Transverse colon (tissue), 4 donors: ENCODE measurements around the gene LYZL2.
"Not testable (repeated sequence)": the region's sequence is repeated elsewhere in the genome, so short reads cannot be mapped to it uniquely, and the experiment has no call there.

ENCODE experiments used
- EP300 ChIP-seq: sonication (generic); formaldehyde crosslinking; IDR thresholded peaks from one replicate; pipeline ENCODE4 v1.6.1; 2017; ENCODE audit warnings: antibody characterized with exemption, low read depth
- POLR2A ChIP-seq: fragments of 450-650 bp; IDR thresholded peaks from one replicate; pipeline ENCODE4 v1.6.1; 2016; ENCODE audit warnings: antibody characterized with exemption, mild to moderate bottlenecking, moderate library complexity
- POLR2AphosphoS5 ChIP-seq, 3 donors: sonication (generic); formaldehyde crosslinking; IDR thresholded peaks; one replicate each; pipeline ENCODE4 v1.6.1; 2016; ENCODE audit warnings: antibody characterized with exemption in 3 of 3
- TF ChIP-seq, protein P1 (sequence below), 5 experiments: fragments of 200-600 bp in 3 of 5; fragments of 450-650 bp in 2 of 5; sonication (generic) in 3 of 5; IDR thresholded peaks; 1 replicate in 2 of 5; 2 replicates in 3 of 5; pipeline ENCODE4 v1.5.1; 2016 to 2017; ENCODE audit warnings: antibody characterized with exemption in 5 of 5, inconsistent platforms in 3 of 5, mild to moderate bottlenecking in 2 of 5, moderate library complexity in 1 of 5

DNA sequence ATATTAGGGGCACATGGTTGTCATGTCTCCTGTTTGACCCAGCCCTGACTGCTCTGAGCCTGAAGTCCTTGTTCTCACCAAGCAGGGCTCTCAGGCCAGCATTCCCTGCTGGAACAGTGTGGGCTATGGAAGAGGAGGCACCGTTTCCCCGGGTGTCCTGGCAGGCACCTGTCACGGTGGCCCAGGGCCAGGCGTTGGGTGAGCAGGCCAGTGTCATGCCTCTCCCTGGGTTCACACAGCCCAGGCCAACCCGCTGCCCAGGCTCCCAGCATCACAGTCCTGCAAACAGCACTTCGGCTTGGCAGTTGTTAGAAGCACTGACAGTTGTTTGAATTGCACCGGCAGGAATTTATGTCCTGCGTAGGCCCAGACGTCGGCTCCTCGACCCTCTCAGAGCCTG lies 38.4 kb upstream of the LYZL2 start:
- not testable (repeated sequence) for TF ChIP-seq POLR2AphosphoS5 (IDR thresholded peaks at IDR 0.05); POLR2A; EP300
- TF ChIP-seq, protein P1, sequence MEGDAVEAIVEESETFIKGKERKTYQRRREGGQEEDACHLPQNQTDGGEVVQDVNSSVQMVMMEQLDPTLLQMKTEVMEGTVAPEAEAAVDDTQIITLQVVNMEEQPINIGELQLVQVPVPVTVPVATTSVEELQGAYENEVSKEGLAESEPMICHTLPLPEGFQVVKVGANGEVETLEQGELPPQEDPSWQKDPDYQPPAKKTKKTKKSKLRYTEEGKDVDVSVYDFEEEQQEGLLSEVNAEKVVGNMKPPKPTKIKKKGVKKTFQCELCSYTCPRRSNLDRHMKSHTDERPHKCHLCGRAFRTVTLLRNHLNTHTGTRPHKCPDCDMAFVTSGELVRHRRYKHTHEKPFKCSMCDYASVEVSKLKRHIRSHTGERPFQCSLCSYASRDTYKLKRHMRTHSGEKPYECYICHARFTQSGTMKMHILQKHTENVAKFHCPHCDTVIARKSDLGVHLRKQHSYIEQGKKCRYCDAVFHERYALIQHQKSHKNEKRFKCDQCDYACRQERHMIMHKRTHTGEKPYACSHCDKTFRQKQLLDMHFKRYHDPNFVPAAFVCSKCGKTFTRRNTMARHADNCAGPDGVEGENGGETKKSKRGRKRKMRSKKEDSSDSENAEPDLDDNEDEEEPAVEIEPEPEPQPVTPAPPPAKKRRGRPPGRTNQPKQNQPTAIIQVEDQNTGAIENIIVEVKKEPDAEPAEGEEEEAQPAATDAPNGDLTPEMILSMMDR (IDR thresholded peaks at IDR 0.05), result not testable (repeated sequence)
